HG02571 (cell line): Measurements from ENCODE around the gene ZNF582.
"Not testable (repeated sequence)": the region's sequence is repeated elsewhere in the genome, so short reads cannot be mapped to it uniquely, and the experiment has no call there.

Experiments
- ATAC-seq: cut with Tn5 transposase; IDR thresholded peaks from one replicate; pipeline ENCODE4 v1.9.1; 2021; ENCODE audit warnings: mild to moderate bottlenecking, moderate library complexity; ENCODE audit not compliant: unreplicated experiment

ZNF582 gene

GRCh38 chr19:56355517-56355916 lies 37.8 kb downstream of the ZNF582 start:
- ATAC-seq: no peak

GRCh38 chr19:56351208-56351607 lies 42.1 kb downstream of the ZNF582 start:
- no peak for ATAC-seq

GRCh38 chr19:56350416-56351045 lies 42.8 kb downstream of the ZNF582 start:
- no peak for ATAC-seq

- no peak for ATAC-seq
Measured at GRCh38 chr19:56348289-56348877, 45.0 kb downstream of the ZNF582 start.

DNA sequence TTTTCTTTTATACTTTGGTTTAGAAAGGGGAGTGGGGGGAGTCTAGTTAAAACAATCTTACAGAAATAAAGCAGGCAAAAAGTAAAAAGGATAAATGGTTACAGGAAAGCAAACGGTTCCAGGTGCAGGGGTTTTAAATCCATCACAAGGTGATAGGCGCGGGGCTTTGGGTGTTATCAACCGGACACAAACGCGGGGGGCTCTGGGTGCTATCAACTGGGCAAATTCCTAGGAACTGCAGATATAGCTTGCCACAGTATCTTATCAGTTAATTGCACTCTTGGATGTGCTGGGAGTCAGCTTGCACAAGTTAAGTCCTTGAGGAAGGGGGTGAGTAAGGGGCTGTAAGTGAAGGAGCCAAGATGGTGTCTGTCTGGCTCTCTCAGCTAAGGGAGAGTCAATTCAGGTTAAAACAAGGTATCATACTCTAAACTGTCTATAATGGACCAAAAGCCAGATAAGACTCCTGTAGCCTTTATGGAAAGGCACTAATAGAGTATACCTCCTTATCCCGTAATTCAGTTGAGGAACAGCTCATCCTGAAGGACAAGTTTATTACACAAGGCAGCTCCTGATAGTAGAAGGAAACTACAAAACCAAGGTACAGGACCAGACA lies 46.1 kb downstream of the ZNF582 start:
- ATAC-seq: no peak

- ATAC-seq: no peak
Measured at GRCh38 chr19:56341948-56342347, 51.4 kb downstream of the ZNF582 start.

DNA sequence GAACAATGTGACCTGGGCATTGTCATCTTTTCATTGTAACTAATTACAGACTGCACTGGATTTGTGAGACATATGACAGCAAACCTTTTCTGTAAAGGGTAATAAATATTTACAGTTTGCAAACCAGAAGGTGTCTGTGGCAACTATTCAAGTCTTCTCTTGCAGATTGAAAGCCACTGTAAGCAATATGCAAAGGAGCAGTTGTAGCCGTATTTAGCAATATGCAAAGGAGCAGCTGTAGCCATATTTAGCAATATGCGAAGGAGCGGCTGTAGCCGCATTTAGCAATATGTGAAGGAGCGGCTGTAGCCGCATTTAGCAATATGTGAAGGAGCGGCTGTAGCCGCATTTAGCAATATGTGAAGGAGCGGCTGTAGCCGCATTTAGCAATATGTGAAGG lies 54.3 kb downstream of the ZNF582 start:
- ATAC-seq: not testable (repeated sequence)

GRCh38 chr19:56337077-56337476 lies 56.3 kb downstream of the ZNF582 start:
- ATAC-seq: not testable (repeated sequence)

DNA sequence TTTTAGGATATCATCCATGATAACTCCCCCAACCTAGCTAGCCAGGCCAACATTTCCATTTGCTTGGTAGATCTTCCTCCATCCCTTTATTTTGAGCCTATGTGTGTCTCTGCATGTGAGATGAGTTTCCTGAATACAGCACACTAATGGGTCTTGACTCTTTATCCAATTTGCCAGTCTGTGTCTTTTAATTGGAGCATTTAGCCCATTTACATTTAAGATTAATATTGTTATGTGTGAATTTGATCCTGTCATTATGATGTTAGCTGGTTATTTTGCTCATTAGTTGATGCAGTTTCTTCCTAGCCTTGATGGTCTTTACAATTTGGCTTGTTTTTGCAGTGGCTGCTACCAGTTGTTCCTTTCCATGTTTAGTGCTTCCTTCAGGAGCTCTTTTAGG lies 58.0 kb downstream of the ZNF582 start:
- not testable (repeated sequence) for ATAC-seq

- no peak for ATAC-seq
Measured at GRCh38 chr19:56333506-56333905, 59.8 kb downstream of the ZNF582 start.
